HEK293 (cell line): ENCODE data around the gene C2CD2.

ENCODE experiments used
- YY1 ChIP-seq: fragments of 450-650 bp; formaldehyde crosslinking; IDR thresholded peaks from 2 replicates; pipeline ENCODE4 v1.5.1; 2018; ENCODE audit warnings: missing biosample characterization, missing genetic modification characterization
- ZNF404 ChIP-seq: fragments of 450-650 bp; formaldehyde crosslinking; IDR thresholded peaks from 2 replicates; pipeline ENCODE4 v1.5.1; 2017; ENCODE audit warnings: missing biosample characterization, missing genetic modification characterization

DNA sequence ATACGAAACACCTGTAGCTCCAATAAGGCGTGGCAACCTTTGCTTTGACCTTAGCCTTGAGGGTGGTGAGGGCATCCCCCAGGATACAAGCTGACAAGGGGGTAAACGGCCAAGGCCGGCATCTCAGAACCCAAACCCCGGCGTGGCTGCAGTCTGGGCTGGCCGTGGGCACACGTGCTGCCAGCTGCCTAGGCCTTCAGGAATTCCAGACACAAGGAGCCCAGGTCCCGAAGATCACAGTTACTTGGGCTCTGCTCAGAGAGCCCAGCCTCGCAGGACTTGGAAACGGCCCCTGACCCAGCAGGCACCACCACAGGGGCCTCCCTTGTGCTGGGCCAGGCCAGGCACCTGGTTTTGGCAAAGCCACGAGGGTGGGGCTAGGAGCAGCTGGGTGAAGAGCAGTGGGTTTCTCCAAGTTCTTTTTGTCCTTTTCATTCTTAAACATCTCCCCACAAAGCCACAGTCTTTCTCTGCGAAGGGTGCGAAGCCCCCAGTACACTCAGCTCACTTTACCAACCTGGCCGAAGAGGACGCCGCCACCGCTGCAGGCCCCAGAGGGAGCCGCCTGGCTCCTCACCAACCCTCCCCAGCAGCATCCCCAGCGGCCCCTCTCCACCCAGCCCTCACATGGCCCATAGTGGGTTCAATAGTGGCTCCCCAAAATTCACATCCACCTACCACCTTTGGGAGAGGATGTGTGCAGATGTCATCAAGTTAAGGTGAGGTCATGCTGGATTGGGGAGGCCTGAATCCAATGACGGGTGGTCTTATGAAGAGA is 101.5 kb downstream of the C2CD2 start:
- TF ChIP-seq ZNF404 (tag by site-specific recombination) = no peak
- TF ChIP-seq YY1 (tag by site-specific recombination) = no peak
